CD4-positive, alpha-beta T cell (primary cell): ENCODE measurements around the gene CXCL9. TPM values are rescaled to one million over a fixed set of nuclear protein-coding genes. Genes with fewer than 3 reads are reported as not detected.
A peak's percentile ranks its signal among the peaks of the same experiment; 100 is the strongest.

Experiments used
- ATAC-seq: fragments of 200-7000 bp; cut with Tn5 transposase; one replicate; pipeline ENCODE4 v1.10.0; 2022; ENCODE audit warnings: mild to moderate bottlenecking; ENCODE audit not compliant: poor library complexity
- CTCF ChIA-PET: fragments of 350-600 bp; sonication (Branson Sonifier 250); formaldehyde crosslinking; loops from one replicate; lab custom pipeline; 2021; ENCODE audit warnings: antibody characterized with exemption, inconsistent platforms; lab: Charles Lee
- POLR2A ChIA-PET: fragments of 350-600 bp; sonication (Branson Sonifier 250); formaldehyde crosslinking; loops from one replicate; lab custom pipeline; 2021; ENCODE audit warnings: antibody characterized with exemption, inconsistent platforms; lab: Charles Lee
- DNase-seq, 14 experiments: peaks; one replicate each; pipeline ENCODE4 v3.0.0-alpha.2; 2013 to 2020; ENCODE audit warnings: mixed read lengths in 2 of 14
- H3K27ac ChIP-seq, 2 donors: one replicate each; pipeline versions ENCODE4 v1.5.1 to v1.7.0; 2013; ENCODE audit warnings: low read length in 2 of 2, low read depth in 1 of 2, mild to moderate bottlenecking in 1 of 2
- H3K27me3 ChIP-seq, 2 experiments: 1 replicate in 1 of 2; 2 replicates in 1 of 2; pipeline versions ENCODE4 v1.6.1 to v1.7.0; 2013; ENCODE audit warnings: low read length in 2 of 2, control low read depth in 1 of 2, mild to moderate bottlenecking in 1 of 2, moderate library complexity in 1 of 2; ENCODE audit not compliant: insufficient read depth in 2 of 2, control insufficient read depth in 1 of 2
- H3K36me3 ChIP-seq: one replicate; pipeline ENCODE4 v1.6.1; 2013; ENCODE audit warnings: low read length, control low read depth; ENCODE audit not compliant: insufficient read depth
- H3K4me1 ChIP-seq: one replicate; pipeline ENCODE4 v1.6.1; 2013; ENCODE audit warnings: low read length, control low read depth; ENCODE audit not compliant: insufficient read depth
- H3K4me3 ChIP-seq: one replicate; pipeline ENCODE4 v1.5.1; 2013; ENCODE audit warnings: mild to moderate bottlenecking, low read length, moderate library complexity
- H3K9me3 ChIP-seq, 2 experiments: 1 replicate in 1 of 2; 2 replicates in 1 of 2; pipeline versions ENCODE4 v1.6.1 to v1.7.0; 2013; ENCODE audit warnings: low read length in 2 of 2, mild to moderate bottlenecking in 2 of 2, control low read depth in 1 of 2, moderate library complexity in 1 of 2; ENCODE audit not compliant: control insufficient read depth in 1 of 2, insufficient read depth in 1 of 2
- H3K27ac Mint-ChIP-seq: one replicate; pipeline ENCODE4 v1.8.0; 2020; ENCODE audit warnings: mixed read lengths
- H3K27me3 Mint-ChIP-seq: one replicate; pipeline ENCODE4 v1.8.0; 2021; ENCODE audit warnings: mixed read lengths
- H3K36me3 Mint-ChIP-seq: one replicate; pipeline ENCODE4 v1.8.0; 2021; ENCODE audit warnings: low read depth, mixed read lengths
- H3K4me1 Mint-ChIP-seq: one replicate; pipeline ENCODE4 v1.8.0; 2021; ENCODE audit warnings: low read depth, mixed read lengths
- H3K4me3 Mint-ChIP-seq: one replicate; pipeline ENCODE4 v1.8.0; 2020; ENCODE audit warnings: mild to moderate bottlenecking, mixed read lengths
- H3K9me3 Mint-ChIP-seq: one replicate; pipeline ENCODE4 v1.8.0; 2020; ENCODE audit warnings: mixed read lengths
- CTCF ChIP-seq: fragments of 200-600 bp; IDR thresholded peaks from one replicate; pipeline ENCODE4 v1.8.0; 2022; ENCODE audit warnings: antibody characterized with exemption, mild to moderate bottlenecking
- intact Hi-C, 2 experiments: fragments of 100-400 bp; cut with DNase I in 1 of 2; cut with micrococcal nuclease in 1 of 2; formaldehyde crosslinking; loops; one replicate each; pipeline versions ENCODE4 v1.15.1 to v1.9.0; 2023 to 2025; cut with DNase I, micrococcal nuclease
- total RNA-seq, 174 experiments: library from RNA in 2 of 174; stranded (reverse) in 2 of 174; gene quantifications; one replicate each; pipeline ENCODE4 v1.2.3 and lab custom pipeline; 2021 to 2026

CXCL9 gene
- total RNA-seq, 2 experiments from 2014 or later = not detected

DNA sequence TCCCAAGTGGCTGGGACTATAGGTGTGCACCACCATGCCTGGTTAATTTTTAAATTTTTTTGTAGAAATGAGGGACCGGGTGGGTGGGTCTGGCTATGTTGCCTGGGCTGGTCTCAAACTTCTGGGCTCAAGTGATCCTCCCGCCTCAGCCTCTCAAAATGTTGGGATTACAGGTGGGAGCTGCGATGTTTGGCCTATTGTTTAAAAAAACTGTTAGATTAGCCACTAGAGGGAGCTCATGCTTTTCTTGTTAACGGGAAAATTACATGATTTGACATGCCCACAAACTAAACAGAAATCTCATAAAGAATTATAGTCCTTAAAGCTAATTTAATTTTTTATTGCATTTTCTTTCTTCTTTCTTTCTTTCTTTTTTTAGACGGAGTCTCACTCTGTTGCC is 11.6 kb downstream of the CXCL9 start:
- no peak overlapping the region for H3K27ac Mint-ChIP-seq
- H3K9me3 ChIP-seq = no peaks in the 10 kb centered on the region
- H3K4me1 Mint-ChIP-seq = peaks cover 8% of the 10 kb centered on the region
- TF ChIP-seq CTCF = peak; percentile 80
- intact Hi-C loops = loop anchor here (1.0 to 10.0 kb wide), 5 partner anchors 71 to 509 kb away; partner anchors contain the start of genes RCHY1 (in 1 of the 2) and THAP6 (in 1 of the 2)
- CTCF ChIA-PET = interaction anchor here (0.8 to 1.5 kb wide), 10 partner anchors 9 to 1160 kb away, joined by 3 to 6 read pairs (median 3); no protein-coding TSS in a partner anchor
- ATAC-seq = no peak
- H3K36me3 ChIP-seq = no peaks in the 10 kb centered on the region
- POLR2A ChIA-PET = no interaction called here
- peak in 5 of 14 experiments; percentile 3 to 71 (median 61) for DNase-seq
- no peaks in the 10 kb centered on the region for H3K9me3 Mint-ChIP-seq
- no peak overlapping the region for H3K27ac ChIP-seq
- H3K4me3 ChIP-seq = no peak overlapping the region
- no peaks in the 10 kb centered on the region for H3K27me3 Mint-ChIP-seq
- no peak overlapping the region for H3K4me3 Mint-ChIP-seq
- peaks cover 2% of the 10 kb centered on the region for H3K36me3 Mint-ChIP-seq
- peaks cover 6% of the 10 kb centered on the region for H3K4me1 ChIP-seq
- H3K27me3 ChIP-seq = no peaks in the 10 kb centered on the region

DNA sequence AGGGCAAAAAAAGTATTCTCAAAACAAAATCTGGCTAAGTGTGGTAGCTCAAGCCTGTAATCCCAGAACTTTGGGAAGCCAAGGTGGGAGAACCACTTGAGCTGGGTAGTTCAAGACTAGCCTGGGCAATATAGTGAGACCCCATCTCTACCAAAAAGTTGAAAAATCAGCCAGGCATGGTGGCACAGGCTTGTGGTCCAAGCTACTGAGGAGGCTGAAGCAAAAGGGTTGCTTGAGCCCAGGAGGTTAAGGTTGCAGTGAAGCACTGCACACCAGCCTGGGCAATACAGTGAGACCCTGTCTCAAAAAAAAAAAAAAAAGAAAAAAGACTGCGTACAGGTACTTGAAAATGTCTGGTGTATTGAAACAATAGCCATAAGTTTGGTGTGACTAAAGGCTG is 14.8 kb downstream of the CXCL9 start:
- ChIA-PET POLR2A (interaction anchor here (2.8 kb wide), 1 partner anchor 53 kb away, joined by 31 read pairs; the partner anchor contains the start of gene NAAA), CTCF (interaction anchor here (0.7 kb wide), 2 partner anchors 98 to 328 kb away, joined by 4 read pairs; no protein-coding TSS in a partner anchor)
- TF ChIP-seq CTCF = no peak
- H3K4me1 Mint-ChIP-seq = peaks cover 36% of the 10 kb centered on the region
- Histone ChIP-seq H3K4me1 (peaks cover 25% of the 10 kb centered on the region), H3K27ac (no peak overlapping the region), H3K9me3 (no peaks in the 10 kb centered on the region), H3K36me3 (peaks cover 2% of the 10 kb centered on the region), H3K4me3 (no peak overlapping the region), H3K27me3 (no peaks in the 10 kb centered on the region)
- no peak overlapping the region for H3K27ac Mint-ChIP-seq
- intact Hi-C loops = loop anchor here in 1 of 2 experiments (10.0 kb wide), 2 partner anchors 478 to 512 kb away; partner anchors contain the start of genes RCHY1 and THAP6
- ATAC-seq (no peak), DNase-seq (no peak)
- H3K9me3 Mint-ChIP-seq = no peaks in the 10 kb centered on the region
- peak overlapping the region; percentile 32 for H3K4me3 Mint-ChIP-seq
- H3K36me3 Mint-ChIP-seq = peaks cover 22% of the 10 kb centered on the region
- H3K27me3 Mint-ChIP-seq = no peaks in the 10 kb centered on the region

- H3K36me3 Mint-ChIP-seq = peaks cover 22% of the 10 kb centered on the region
- H3K27me3 Mint-ChIP-seq = no peaks in the 10 kb centered on the region
- ChIA-PET CTCF (no interaction called here), POLR2A (interaction anchor here (1.0 to 2.8 kb wide), 5 partner anchors 50 to 475 kb away, joined by 3 to 31 read pairs (median 9); partner anchors contain the start of genes CDKL2, NAAA, NUP54 and RCHY1)
- DNase-seq (peak in 3 of 14 experiments; percentile 10 to 23 (median 21)), ATAC-seq (no peak)
- TF ChIP-seq CTCF = no peak
- intact Hi-C loops = loop anchor here (2.0 to 10.0 kb wide), 6 partner anchors 47 to 515 kb away; partner anchors contain the start of genes NUP54 (in 2 of the 2), G3BP2 (in 1 of the 2), RCHY1 (in 1 of the 2) and SCARB2 (in 1 of the 2)
- H3K9me3 Mint-ChIP-seq = no peaks in the 10 kb centered on the region
- H3K27ac ChIP-seq = peak overlapping the region; percentile 37 to 52
- H3K27ac Mint-ChIP-seq = peak overlapping the region; percentile 93
- peaks cover 42% of the 10 kb centered on the region for H3K4me1 Mint-ChIP-seq
- H3K4me1 ChIP-seq = peaks cover 40% of the 10 kb centered on the region
- peaks cover 2% of the 10 kb centered on the region for H3K36me3 ChIP-seq
- peak overlapping the region; percentile 95 for H3K4me3 ChIP-seq
- peak overlapping the region; percentile 99 for H3K4me3 Mint-ChIP-seq
- no peaks in the 10 kb centered on the region for H3K27me3 ChIP-seq
- H3K9me3 ChIP-seq = no peaks in the 10 kb centered on the region
Observed at GRCh38 chr4:75989846-75990528, 17.3 kb downstream of the CXCL9 start.
